Kidney (tissue), 14 donors: ENCODE data around the gene SUV39H2. TPM values are rescaled to one million over a fixed set of nuclear protein-coding genes. Genes with fewer than 3 reads are reported as not detected.
"Not testable (repeated sequence)": the region's sequence is repeated elsewhere in the genome, so short reads cannot be mapped to it uniquely, and the experiment has no call there.

Experiments used
- DNase-seq, 5 donors: peaks; one replicate each; pipeline ENCODE4 v3.0.0-alpha.2; 2013 to 2020
- FAIRE-seq: peaks from 2 replicates; lab custom pipeline; 2012; peaks lifted over from hg19 to GRCh38; lab: Jason Lieb, UNC
- H3K27ac ChIP-seq, 2 donors: one replicate each; pipeline ENCODE4 v1.7.0; 2013; ENCODE audit warnings: low read depth in 2 of 2, low read length in 2 of 2, inconsistent platforms in 1 of 2
- H3K27me3 ChIP-seq: one replicate; pipeline ENCODE4 v1.7.1; 2013; ENCODE audit warnings: low read length, inconsistent platforms; ENCODE audit not compliant: control insufficient read depth, insufficient read depth
- H3K36me3 ChIP-seq, 3 donors: one replicate each; pipeline versions ENCODE4 v1.7.0 to v1.7.1; 2013; ENCODE audit warnings: low read length in 3 of 3, control low read depth in 1 of 3, inconsistent platforms in 1 of 3; ENCODE audit not compliant: insufficient read depth in 3 of 3, control insufficient read depth in 2 of 3
- H3K4me1 ChIP-seq, 3 donors: one replicate each; pipeline versions ENCODE4 v1.7.0 to v1.7.1; 2013; ENCODE audit warnings: low read length in 3 of 3, inconsistent platforms in 1 of 3, low read depth in 1 of 3; ENCODE audit not compliant: control insufficient read depth in 2 of 3, insufficient read depth in 2 of 3
- H3K4me3 ChIP-seq, 3 donors: one replicate each; pipeline versions ENCODE4 v1.7.0 to v1.8.1; 2013; ENCODE audit warnings: low read length in 3 of 3, control low read depth in 1 of 3, inconsistent platforms in 1 of 3
- H3K9ac ChIP-seq, 3 donors: one replicate each; pipeline versions ENCODE4 v1.7.0 to v1.7.1; 2013; ENCODE audit warnings: low read length in 3 of 3, control low read depth in 1 of 3, inconsistent platforms in 1 of 3
- H3K9me3 ChIP-seq, 3 donors: one replicate each; pipeline versions ENCODE4 v1.7.0 to v1.7.1; 2013; ENCODE audit warnings: low read length in 3 of 3, control low read depth in 1 of 3, inconsistent platforms in 1 of 3; ENCODE audit not compliant: control insufficient read depth in 2 of 3, insufficient read depth in 1 of 3
- intact Hi-C: fragments of 100-400 bp; cut with DNase I; formaldehyde crosslinking; loops from one replicate; pipeline ENCODE4 v1.11.1; 2022
- polyA plus RNA-seq: library from polyadenylated mRNA; stranded (reverse); fragments of 350-450 nt; fragmentation: Illumina TruSeq; extraction: RNeasy Lipid Tissue Mini Kit (QIAGEN cat#74804); gene quantifications from one replicate; pipeline ENCODE4 v1.2.3, GENCODE V29; 2014; ENCODE audit warnings: low read depth, low replicate concordance; ENCODE audit not compliant: insufficient read depth
- total RNA-seq: library from RNA; stranded (reverse); fragmentation: NEBNext Ultra II Directional; extraction: Animal tissue kit (Norgen Biotek cat#: 25700); gene quantifications from one replicate; pipeline ENCODE4 v1.2.1, GENCODE V29; 2021
- TF ChIP-seq, protein P1 (sequence below): IDR thresholded peaks from 3 replicates; pipeline ENCODE4 v1.5.1; 2012; ENCODE audit warnings: mild to moderate bottlenecking, moderate library complexity, borderline replicate concordance; ENCODE audit not compliant: insufficient read depth; ENCODE audit errors: extremely low read depth
- donor health status: control.
- donor health status: control.
- donor health status: control.
- donor health status: control.
- donor health status: control.
- donor health status: DM: yes; HTN: yes; CAD: no.
- donor health status: Normal renal cell carcinoma (clear cell type).

SUV39H2 gene
- total and polyA plus RNA-seq, 2 donors from 2014 or later: 3.8 to 5.1 TPM

- DNase-seq: no peak
- H3K27ac ChIP-seq: no peak overlapping the region
- H3K4me3 ChIP-seq: no peak overlapping the region
- peaks cover 0 to 7% (median 0%) of the 10 kb centered on the region in 3 donors for H3K36me3 ChIP-seq
- no peaks in the 10 kb centered on the region for H3K9me3 ChIP-seq
- intact Hi-C loops: no loop called here
- H3K27me3 ChIP-seq: no peaks in the 10 kb centered on the region
- H3K9ac ChIP-seq: no peak overlapping the region
- no peaks in the 10 kb centered on the region for H3K4me1 ChIP-seq
- no peak for FAIRE-seq
- TF ChIP-seq, protein P1, sequence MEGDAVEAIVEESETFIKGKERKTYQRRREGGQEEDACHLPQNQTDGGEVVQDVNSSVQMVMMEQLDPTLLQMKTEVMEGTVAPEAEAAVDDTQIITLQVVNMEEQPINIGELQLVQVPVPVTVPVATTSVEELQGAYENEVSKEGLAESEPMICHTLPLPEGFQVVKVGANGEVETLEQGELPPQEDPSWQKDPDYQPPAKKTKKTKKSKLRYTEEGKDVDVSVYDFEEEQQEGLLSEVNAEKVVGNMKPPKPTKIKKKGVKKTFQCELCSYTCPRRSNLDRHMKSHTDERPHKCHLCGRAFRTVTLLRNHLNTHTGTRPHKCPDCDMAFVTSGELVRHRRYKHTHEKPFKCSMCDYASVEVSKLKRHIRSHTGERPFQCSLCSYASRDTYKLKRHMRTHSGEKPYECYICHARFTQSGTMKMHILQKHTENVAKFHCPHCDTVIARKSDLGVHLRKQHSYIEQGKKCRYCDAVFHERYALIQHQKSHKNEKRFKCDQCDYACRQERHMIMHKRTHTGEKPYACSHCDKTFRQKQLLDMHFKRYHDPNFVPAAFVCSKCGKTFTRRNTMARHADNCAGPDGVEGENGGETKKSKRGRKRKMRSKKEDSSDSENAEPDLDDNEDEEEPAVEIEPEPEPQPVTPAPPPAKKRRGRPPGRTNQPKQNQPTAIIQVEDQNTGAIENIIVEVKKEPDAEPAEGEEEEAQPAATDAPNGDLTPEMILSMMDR: no peak
Observed at GRCh38 chr10:14859043-14859442, 19.6 kb upstream of the SUV39H2 start.

DNA sequence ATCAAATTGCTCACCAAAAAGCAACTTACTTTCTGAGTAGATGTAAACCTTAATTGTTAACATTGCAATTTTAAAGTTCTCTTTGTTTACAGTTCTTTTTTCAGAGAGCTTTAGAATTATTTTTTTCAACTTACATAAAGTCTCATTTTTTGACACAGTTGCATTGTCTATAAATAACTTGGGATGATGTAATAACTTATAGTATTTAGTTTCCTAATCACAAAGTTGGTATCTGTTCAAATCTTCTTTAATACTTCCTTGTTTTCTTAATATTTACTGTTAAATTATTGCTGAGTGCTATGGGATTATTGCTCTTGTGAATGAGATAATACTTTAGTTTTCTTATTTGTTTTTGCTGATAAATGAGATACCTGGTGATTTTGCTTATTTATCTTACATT is 18.9 kb upstream of the SUV39H2 start:
- TF ChIP-seq, protein P1: no peak
- Histone ChIP-seq H3K36me3 (peaks cover 0 to 7% (median 0%) of the 10 kb centered on the region in 3 donors), H3K9me3 (no peaks in the 10 kb centered on the region), H3K4me1 (no peaks in the 10 kb centered on the region), H3K4me3 (no peak overlapping the region), H3K27ac (no peak overlapping the region), H3K9ac (no peak overlapping the region), H3K27me3 (no peaks in the 10 kb centered on the region)
- intact Hi-C loops: no loop called here
- DNase-seq: no peak
- FAIRE-seq: peak; percentile 70

DNA sequence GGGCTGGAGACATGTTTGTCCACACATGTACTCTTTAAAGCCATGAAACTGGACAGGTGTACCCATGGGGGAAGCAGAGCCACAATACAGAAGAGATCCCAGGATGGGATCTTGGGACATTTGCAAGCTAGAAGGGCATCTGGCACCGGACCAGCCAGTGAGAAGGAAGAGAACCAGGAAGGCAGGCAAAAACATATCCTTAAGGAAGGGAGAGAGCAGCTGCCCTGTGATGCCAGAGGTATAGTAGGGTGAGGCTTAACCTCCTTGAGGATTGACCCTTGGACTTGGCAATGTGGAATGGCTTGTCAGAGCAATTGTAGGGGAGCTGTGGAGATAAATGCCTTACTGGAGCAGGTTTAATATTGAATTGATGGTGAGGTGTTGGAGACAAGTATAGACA is 17.9 kb upstream of the SUV39H2 start:
- intact Hi-C loops: no loop called here
- H3K27ac ChIP-seq: no peak overlapping the region
- peaks cover 0 to 7% (median 0%) of the 10 kb centered on the region in 3 donors for H3K36me3 ChIP-seq
- H3K4me3 ChIP-seq: no peak overlapping the region
- no peaks in the 10 kb centered on the region for H3K9me3 ChIP-seq
- H3K27me3 ChIP-seq: no peaks in the 10 kb centered on the region
- TF ChIP-seq, protein P1: no peak
- no peak overlapping the region for H3K9ac ChIP-seq
- FAIRE-seq: no peak
- no peak for DNase-seq
- H3K4me1 ChIP-seq: no peaks in the 10 kb centered on the region

- H3K36me3 ChIP-seq, H3K9me3 ChIP-seq, H3K9ac ChIP-seq, H3K27me3 ChIP-seq, H3K4me1 ChIP-seq, FAIRE-seq, DNase-seq, intact Hi-C loops, H3K4me3 ChIP-seq, H3K27ac ChIP-seq: not testable (repeated sequence)
Observed at GRCh38 chr10:14864466-14864865, 14.2 kb upstream of the SUV39H2 start.

- H3K27me3 ChIP-seq, H3K4me1 ChIP-seq, H3K9ac ChIP-seq, FAIRE-seq, H3K27ac ChIP-seq, H3K9me3 ChIP-seq, H3K4me3 ChIP-seq, DNase-seq, intact Hi-C loops: not testable (repeated sequence)
- H3K36me3 ChIP-seq: peaks cover 2 to 10% (median 10%) of the 10 kb centered on the region in 3 donors
Observed at GRCh38 chr10:14864871-14865270, 13.8 kb upstream of the SUV39H2 start.
